Activated CD4-positive, alpha-beta T cell treated with anti-CD3 and anti-CD28 coated beads for 48 hours (primary cell): ENCODE results near the gene IPO9.
"Not testable (repeated sequence)": the region's sequence is repeated elsewhere in the genome, so short reads cannot be mapped to it uniquely, and the experiment has no call there.

Source experiments
- DNase-seq: peaks from one replicate; pipeline ENCODE4 v3.0.0-alpha.2; 2020

Gene IPO9

DNA sequence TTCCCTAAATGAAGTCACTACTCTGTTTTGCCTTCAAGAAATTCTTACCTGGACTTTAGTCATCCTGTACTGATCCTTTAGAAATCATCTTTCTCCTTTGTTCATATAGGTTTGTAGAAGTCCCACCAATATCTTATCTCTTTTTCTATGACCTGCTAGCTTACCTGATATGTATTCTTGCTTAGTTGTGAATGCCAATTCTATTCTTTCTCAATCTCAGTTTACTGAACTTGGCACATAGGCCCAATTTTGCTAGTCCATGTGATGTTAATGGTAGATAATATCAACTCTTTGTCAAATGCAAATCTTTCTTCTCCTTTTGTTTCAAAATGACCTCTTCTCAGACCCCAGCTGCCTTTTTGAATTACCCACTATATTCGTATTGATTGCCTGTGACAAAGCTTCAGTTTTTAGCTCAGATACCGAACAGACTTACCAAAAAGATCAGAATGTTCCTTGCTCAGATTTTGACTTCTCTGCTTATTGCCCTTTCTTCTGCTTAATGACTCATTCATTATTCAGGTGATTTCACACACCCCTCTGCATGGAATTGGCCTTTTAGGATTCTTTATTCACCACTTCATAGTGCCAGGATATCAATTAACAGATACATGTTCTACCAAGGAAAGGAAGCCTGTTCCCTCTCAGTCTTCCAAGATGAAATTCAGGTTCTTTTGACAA lies 20.6 kb downstream of the IPO9 start:
- DNase-seq, result no peak

DNA sequence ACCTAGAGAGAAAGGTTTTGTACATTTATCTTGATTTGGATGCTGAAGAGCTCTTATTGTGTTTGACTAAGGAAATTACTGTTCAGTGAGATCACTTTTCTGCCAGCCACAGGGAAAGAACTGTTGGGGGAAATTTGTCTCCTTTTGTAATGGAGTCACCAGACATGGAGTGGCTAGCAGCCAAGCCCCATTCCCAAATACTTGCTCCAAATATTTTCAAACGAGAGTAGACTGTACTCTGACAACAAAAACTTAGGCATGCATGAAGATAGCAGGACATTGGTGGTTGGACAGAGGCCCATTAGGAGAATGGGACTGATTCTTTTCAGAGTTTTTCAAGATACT lies 21.1 kb downstream of the IPO9 start:
- no peak for DNase-seq

DNA sequence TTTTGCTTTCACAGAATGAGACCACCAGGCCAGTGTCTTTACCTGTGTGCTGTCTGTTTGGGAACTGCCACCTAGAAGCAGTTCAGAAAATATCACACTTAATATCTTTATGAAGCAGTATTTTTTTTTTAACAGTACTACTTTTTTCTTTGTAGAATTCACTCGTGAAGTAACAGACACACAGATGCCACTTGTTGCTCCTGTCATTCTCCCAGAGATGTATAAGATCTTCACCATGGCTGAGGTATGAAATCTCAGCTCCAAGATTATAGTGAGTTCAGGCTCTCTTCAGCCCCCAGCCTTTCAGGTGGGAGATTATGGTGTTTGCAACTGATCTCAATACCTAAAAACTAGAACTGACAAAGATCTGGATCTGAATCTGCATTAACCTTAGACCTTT lies 23.0 kb downstream of the IPO9 start:
- no peak for DNase-seq

DNA sequence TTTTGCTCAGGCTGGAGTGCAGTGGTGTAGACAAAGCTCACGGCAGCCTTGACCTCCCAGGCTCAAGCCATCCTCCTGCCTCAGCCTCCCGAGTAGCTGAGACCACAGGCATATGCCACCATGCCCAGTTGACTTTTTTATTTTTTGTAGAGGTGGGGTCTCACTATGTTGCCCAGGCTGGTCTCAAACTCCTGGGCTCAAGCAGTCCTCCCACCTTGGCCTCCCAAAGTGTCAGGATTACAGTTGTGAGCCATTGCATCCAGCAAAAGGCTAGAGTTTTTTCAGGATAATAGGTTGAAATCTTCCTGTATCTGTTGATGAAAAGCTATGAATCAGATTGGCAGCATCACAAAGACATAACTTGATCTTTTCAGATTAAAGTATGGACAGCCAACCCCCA lies 27.8 kb downstream of the IPO9 start:
- DNase-seq, result not testable (repeated sequence)

DNA sequence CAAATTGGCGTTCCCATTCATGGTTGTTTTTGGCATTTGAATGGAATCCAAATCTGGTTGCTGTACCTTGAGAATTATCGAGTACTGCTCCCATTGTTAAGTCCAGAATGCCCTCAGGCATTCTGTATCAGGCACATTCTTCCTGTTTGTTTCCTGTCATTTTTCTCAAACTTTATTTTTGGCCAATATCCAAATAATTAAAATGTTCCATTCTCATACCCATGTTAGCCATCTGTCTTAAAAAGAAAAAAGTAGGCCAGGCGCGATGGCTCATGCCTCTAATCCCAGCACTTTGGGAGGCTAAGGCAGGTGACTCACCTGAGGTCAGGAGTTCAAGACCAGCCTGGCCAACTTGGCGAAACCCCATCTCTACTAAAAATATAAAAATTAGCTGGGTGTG lies 30.5 kb downstream of the IPO9 start:
- DNase-seq, result no peak

DNA sequence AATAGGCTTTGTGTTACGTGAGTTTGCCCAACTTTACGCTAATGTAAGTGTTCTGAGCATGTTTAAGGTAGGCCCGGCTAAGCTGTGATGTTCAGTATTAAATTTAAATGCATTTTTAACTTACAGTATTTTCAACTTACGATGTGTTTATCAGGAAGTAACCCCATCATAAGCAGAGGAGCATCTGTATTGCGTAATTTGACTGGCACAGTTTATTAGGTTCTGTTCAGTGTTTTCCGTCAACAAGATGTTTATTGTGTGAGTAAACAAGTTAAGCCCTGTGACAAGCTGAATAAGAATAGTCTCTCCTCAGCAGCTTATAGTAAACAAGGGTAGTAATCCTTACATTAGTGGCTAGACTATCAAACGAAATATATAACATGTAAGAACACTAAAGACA lies 32.5 kb downstream of the IPO9 start:
- no peak for DNase-seq

DNA sequence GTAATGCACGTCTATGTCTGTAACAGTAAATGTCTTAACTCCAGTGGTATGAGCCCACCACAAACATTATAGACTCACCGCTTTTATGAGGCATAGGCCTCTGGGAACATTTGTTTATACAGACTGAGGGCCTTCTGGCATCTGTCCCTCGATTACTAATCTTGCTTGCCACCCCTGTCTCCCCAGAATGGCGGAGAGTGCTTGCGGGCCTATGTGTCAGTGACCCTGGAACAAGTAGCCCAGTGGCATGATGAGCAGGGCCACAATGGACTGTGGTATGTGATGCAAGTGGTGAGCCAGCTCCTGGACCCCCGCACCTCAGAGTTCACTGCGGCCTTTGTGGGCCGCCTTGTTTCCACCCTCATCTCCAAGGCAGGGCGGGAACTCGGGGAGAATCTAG lies 41.4 kb downstream of the IPO9 start:
- DNase-seq, result no peak

DNA sequence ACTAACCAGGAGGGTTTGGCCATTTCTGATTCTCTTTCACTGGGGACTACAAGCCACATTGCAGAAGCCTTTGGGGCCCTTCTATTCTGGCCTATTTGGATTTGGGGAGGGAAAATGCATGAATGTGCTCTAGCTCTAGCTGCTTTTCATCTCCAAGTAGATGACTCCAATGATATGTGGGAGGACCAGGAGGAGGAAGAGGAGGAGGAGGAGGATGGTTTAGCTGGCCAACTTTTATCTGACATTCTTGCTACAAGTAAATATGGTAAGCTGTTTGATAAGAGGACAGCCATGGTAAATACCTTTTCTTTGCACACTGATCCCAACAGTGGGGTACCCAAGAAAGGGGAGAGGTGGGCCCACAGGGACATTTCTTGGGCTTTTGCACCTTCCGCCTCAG lies 45.7 kb downstream of the IPO9 start:
- no peak for DNase-seq

DNA sequence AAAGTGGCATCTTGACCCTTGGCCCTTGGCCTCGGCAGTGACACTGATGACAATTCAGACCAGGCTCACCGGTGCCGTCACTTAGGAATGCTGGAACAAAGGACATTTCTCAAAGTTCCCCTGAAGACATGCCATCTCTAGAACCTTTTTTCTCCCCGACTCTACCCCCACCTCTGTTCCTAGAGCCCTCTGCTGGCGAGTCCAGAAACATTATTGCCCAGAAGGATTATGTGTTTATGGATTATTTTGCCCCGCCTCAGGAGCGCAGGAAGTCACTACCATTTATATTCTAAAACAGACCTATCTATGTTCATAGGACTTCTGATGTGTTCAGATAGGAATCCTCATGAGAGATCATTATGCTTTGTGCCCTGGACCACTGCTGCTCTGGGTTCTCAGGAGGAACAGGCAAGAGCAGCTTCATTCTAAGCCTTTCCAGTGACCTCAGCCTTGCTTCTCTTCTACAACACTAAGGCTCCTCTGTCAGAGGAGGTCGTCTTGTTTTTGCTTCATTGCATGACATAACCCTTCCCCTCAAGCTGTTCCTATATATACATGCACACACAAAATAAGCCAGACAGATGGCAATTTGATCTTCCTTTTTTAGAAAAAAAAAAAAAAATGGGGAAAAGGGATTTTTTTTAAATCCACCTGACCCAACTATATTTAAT lies 47.3 kb downstream of the IPO9 start:
- no peak for DNase-seq

DNA sequence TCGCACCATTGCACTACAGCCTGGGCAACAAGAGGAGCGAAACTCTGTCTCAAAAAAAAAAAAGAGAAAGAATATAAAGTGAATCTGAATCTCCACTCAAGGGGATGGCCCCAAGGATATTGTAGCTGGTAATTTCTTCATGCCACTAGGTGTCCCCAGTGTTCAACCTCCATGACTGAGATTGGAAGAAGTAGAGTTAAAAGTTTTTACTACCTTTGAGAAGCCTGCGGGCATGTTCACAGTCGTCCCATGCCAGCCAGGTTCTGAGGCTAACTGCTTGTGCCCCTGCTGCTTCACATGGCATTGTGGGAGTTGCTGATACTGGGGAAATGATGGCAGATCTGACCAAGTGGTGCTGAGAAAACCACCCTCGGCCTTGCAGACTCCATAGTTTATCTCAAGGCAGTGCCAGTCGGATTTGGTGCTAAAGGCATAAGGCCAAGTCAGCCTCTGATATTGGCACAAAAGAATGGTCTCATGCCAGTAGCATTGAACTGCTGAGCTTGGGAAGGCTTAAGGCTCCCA lies 49.0 kb downstream of the IPO9 start:
- no peak for DNase-seq

DNA sequence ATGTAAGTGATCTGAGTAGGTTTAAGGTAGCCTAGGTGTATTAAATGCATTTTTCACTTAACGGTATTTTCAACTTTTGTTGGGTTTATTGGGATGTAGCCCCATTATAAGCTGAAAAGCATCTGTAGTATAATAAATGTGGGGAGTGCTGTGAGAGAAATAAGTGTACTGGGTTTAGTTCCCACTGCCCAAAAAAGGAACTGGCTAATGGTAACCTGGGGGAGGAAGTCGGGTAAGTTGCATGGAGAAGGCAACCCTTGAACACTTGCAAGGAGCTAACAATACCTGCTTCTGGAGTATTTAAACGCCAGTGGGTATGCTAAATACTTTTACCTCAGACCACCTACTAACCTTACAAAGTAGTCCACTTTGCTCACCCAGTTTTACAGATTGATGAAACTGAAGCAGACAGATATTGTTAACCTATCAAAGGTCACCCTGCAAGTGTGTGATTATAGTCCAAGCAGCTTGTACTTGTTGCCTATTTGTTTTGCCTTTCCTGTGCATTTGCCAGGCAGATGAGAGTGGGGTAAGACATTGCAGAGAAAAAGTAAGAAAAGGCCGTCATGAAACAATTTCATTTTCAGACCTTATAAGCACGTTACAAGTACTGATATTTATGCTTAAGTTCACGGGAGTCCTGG lies 52.1 kb downstream of the IPO9 start:
- DNase-seq, result no peak

DNA sequence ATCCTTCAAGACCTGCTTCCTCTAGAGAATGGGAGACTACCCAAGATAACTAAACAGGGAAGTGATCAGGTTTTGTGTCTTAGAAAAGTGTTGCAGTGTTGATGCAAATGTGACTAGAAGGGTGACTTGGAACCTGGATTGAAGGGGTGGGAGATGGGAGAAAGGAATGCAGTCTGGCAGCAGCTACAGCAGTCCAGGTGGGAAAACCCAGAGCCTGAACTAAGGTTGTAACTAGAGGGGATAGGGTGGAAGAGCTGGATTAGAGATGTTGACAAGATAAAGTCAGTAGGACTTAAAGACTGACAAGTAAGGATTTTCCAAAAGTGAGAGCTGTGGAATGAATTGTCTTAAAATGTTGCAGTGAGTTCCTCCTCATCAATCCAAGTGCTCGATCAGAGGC lies 52.7 kb downstream of the IPO9 start:
- no peak for DNase-seq

DNA sequence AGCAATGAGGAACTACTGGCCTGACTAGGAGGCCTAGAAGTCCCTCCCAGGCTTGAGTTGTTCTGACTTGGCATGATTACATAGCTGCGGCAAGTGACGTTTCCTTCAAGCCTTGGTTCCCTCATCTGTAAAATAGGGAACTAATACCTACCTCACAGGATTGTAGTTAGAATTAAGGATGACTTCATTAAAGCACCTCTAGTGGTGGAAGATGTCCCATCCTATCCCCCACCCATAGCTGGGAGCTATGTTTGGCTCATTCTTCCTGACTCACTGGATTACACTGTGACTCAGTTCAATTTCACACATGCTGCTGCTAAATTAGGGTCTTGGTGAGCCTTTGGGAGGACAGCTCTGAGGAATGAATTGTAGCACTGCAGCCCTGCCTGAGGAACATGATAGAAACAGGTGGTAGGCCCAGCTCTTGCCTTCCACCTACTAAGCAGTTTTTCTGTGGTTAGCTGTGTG lies 53.7 kb downstream of the IPO9 start:
- DNase-seq, result no peak

DNA sequence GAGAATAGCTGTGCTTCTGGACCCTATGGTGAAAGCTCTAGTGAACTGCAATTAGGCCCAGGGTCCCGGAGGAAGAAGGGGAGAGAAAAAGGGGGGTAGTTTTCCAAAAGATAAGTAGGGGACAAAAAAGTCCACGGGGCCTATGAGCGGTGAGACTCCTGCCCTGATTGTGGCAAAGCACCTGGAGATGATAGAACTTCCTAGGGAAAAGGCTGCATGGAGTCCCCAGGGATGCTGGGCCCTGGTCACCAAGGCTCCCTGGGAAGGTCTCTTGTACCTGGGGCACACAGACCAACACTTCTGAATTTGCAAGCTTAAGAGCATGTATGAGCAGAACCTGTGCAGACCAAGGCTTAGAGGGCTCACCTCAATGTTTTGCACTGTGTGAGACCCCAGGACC lies 54.3 kb downstream of the IPO9 start:
- no peak for DNase-seq

DNA sequence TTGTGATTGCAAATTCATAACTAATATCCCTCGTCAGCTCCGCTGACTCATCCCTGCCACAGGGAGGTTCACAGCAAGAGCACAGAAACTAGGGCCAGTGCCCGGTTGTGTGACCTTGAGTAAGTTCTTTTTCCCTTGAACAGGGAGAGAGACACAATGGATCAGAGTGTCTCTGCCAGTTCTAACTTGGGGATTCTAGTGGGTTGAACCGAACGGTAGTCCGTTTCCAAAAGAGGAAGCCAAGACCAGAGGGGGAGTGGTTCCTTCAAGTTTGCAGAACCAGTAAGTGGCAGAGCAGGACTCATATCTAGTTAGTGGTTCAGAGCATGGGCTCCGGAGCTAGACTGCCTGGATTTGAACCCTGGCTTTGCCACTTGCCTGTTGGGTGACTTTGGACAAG lies 54.8 kb downstream of the IPO9 start:
- DNase-seq, result no peak

DNA sequence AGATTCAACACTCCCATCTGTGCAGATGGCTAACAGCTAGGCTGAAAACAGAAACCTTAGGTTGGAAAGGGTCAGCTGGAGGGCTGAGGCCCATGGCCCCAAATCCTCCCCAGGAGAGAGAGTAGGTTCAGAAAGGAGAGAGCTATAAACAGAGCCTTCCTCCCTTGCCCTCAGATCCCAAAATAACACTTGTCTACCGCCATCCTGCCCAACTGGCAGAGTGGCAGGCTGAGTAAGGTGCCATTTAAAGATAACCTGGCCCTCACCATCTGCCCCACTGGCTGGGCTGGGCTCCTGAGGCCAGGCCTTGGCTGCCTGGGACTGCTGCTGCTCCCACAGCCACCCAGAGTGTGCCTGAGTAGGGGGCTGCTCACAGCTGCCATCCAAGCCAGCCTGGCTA lies 55.5 kb downstream of the IPO9 start:
- no peak for DNase-seq

DNA sequence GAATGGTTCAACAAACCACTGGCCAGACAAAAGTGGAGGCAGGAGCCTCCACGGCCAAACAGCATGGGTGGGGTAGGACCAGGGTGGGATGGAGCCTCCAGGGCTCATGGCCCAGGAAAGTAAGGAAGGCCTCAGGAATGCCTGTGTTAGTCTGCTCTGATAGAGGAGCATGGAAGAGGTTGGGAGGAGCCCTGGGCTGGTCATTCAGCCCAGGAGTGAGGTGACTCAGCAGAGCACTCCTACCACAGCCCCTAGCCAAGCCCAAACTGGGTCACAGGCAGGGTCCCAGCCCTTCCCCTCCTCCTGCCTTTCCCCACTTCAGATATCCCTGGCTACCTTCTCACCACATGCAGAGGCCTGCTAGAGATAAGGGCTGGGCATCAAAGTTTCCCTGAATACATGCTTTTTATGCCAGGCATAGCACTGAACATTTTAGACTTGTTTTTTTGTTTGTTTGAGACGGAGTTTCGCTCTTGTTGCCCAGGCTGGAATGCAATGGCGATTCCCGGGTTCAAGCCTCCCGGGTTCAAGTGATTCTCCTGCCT lies 56.6 kb downstream of the IPO9 start:
- DNase-seq, result no peak

DNA sequence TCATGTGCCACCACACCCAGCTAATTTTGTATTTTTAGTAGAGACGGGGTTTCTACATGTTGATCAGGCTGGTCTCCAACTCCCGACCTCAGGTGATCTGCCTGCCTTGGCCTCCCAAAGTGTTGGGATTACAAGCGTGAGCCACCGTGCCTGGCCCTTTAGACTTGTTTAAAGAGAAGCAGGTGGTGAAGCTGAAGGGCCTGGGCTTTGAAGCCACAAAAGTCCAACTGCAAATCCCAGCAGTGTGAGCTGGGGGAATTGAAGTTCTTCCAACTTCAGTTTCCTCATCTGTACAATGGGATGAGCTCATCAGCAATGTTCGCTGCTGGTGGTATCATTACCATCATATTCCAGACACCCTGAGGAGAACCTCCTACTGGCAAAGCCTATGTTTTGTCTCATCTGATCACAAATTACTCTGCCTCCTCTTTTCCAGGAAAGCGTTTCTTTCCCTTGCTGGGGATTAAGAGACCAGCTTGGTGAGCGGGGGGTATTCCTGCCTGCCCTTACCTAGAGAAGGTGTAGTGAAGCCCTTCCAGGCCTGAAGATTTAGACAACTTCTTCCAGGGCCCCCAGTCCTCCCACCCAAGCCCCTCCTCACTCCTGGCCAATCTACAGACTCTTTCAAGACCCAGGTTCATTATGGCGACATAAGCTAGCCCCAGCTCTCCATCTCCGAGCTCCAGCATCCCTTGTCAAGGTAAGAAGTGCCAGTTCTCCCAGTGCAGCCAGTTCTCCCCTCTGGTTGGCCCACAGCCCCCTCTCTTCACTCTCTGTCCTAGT lies 57.3 kb downstream of the IPO9 start:
- DNase-seq, result no peak

DNA sequence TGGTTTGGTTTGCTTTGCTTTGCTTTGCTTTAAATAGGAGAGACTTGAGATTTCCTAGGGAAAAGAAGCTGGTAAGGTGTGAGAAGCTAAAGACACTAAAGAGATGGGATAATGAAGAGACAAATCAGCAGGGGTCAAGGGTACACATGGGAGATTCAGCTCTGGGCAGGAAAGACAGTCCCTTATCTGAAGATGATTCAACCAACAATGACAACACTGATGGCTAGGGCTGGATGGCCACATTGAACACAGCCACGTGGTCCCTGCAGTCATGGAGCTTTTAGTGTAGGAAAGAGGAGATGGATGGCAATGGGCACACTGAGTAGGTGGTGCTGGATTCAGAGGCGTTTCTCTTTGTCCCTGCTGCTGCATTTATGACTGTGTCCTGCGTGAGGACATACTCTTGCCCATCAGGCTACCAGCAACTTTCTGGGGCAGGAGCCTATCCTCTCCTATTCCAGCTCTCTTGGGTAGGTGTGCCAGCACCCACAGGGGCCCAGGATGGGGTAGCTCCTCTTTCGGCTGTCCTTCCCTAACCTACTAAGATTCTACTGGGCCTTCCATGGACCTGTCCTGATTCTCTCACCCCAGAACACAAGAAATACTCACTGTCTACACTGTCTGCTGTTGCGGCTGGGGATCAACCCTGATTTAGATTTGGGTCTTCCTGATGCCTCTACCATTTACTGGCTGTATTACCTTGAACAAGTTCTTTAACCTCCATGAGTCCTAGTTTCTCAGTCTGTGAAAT lies 58.3 kb downstream of the IPO9 start:
- no peak for DNase-seq

DNA sequence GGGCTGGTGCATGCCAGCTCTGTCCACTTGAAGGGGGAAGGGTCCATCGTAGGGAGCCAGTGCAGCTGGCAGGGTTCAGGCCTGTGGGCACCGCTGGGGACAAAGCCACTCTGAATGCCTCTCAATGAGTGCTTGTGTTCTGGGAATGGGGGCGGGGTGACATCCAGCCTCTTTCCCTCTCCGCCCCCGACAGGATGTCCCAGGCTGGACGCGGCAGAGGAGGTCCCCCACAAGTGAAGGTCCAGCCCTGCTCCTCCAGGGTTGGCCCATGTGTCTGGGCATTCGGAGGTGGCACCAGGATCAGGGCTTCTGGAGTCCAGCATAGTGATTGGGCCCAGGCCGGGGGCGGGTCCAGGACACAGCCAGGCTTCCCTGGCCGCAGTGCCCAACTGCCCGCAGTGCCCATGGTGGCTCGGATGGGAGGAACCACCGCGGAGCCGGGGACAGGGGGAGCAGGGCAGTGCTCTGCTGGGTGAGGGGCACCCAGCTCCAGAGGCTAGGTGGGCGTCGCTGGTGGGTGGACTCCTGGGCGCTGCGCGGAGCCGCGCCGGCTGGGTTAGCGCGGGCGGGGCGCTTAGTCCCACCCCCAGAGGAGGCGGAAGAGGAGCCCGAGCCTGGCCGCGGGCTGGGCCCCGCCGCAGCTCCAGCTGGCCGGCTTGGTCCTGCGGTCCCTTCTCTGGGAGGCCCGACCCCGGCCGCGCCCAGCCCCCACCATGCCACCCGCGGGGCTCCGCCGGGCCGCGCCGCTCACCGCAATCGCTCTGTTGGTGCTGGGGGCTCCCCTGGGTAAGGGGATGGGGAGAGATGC lies 59.5 kb downstream of the IPO9 start, which contains the start of gene SHISA4:
SHISA4 (plus strand) TSS at position 617 of the 808 bp plus-strand sequence; CDS start at position 714, 97 bp downstream.
- no peak for DNase-seq
